Brain microvascular endothelial cell (primary cell): Measurements from ENCODE around the gene N4BP2L1.

ENCODE experiments used
- DNase-seq: peaks from one replicate; pipeline ENCODE4 v3.0.0-alpha.2; 2020
- H3K27ac ChIP-seq: fragments of 250-450 bp; sonication (Bioruptor Pico); 2 replicates; pipeline ENCODE4 v1.5.1; 2020; ENCODE audit warnings: mild to moderate bottlenecking, moderate library complexity
- H3K27me3 ChIP-seq: fragments of 250-450 bp; sonication (Bioruptor Pico); replicated peaks from 2 replicates; pipeline ENCODE4 v1.5.1; 2020; ENCODE audit warnings: mild to moderate bottlenecking
- H3K36me3 ChIP-seq: fragments of 250-450 bp; sonication (Bioruptor Pico); replicated peaks from 2 replicates; pipeline ENCODE4 v1.5.1; 2020; ENCODE audit warnings: mild to moderate bottlenecking
- H3K4me3 ChIP-seq: 2 replicates; pipeline ENCODE4 v1.5.1; 2011; ENCODE audit warnings: low read depth, mild to moderate bottlenecking, control low read depth, low read length, moderate library complexity
- in situ Hi-C: cut with HindIII; loops from 2 replicates; pipeline ENCODE4 v1.10.0; 2017; ENCODE audit warnings: low sequenced_read_pairs, low pct_ligation_motif_present
- TF ChIP-seq, protein P1 (sequence below): IDR thresholded peaks from 2 replicates; pipeline ENCODE4 v1.5.1; 2011; ENCODE audit warnings: low read depth, mild to moderate bottlenecking, moderate library complexity, low read length, control low read depth, inconsistent platforms; ENCODE audit errors: missing control alignments

The N4BP2L1 gene

DNA sequence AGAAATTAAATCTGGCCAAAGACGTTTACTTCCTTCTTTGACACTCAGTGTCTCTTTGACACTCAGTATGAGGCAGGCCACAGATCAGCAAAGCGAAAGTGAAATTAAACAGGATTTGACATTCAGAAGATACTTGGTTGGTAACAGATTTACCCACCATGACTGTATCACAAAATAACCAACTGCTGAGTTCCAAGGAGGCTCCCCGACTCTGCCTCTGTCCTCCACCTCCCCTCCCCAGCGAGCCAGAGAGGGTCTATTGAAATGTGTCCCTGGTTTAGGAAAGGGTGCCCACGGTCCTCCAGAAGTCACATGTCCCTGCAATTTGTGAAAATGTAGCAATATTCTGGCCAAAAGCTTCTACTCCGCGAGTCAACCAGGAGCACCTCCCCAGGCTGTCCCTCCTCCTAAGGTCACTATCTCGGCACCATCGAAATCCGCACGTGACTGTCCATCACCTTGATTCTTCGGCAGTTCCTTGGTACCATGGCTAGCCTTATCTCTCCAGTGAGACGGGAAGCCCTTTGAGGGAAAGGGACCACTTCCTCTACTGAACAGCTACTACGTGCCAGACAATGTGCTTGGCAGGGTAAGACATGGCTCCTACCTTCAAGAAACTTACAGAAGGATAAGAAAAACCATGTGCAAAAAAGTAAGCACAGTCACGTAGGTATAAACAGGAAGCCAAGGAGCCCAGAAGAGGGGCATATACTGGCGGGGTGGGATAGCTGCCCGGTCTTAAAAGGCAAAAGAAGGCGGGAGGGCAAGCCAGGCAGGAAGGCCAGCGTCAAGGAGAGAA lies 1.5 kb downstream of the N4BP2L1 start:
- in situ Hi-C loops: no loop called here
- no peak for DNase-seq
- Histone ChIP-seq H3K4me3 (peak overlapping the region; percentile 66), H3K27ac (no peak overlapping the region), H3K36me3 (no peaks in the 10 kb centered on the region), H3K27me3 (no peaks in the 10 kb centered on the region)
- TF ChIP-seq, protein P1, sequence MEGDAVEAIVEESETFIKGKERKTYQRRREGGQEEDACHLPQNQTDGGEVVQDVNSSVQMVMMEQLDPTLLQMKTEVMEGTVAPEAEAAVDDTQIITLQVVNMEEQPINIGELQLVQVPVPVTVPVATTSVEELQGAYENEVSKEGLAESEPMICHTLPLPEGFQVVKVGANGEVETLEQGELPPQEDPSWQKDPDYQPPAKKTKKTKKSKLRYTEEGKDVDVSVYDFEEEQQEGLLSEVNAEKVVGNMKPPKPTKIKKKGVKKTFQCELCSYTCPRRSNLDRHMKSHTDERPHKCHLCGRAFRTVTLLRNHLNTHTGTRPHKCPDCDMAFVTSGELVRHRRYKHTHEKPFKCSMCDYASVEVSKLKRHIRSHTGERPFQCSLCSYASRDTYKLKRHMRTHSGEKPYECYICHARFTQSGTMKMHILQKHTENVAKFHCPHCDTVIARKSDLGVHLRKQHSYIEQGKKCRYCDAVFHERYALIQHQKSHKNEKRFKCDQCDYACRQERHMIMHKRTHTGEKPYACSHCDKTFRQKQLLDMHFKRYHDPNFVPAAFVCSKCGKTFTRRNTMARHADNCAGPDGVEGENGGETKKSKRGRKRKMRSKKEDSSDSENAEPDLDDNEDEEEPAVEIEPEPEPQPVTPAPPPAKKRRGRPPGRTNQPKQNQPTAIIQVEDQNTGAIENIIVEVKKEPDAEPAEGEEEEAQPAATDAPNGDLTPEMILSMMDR: no peak

DNA sequence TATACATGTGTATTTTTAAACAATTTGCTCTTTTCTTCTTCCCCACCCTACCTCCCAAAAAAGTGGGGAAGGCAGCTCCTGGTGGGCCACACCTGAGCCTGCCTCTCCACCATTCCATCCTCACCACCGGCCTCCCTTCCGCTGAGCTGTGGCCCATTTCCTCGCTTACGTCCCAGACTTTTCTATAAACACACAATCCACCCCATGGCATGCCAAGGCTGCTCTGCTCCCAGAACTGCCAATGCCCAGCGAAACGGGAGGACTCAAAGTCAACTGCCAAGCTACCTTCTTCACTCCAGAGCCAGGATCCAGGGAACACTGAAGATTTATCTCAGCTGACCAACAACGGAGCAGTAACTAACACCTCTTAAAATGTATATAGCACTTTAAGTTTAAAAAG lies 2.8 kb downstream of the N4BP2L1 start:
- in situ Hi-C loops: no loop called here
- no peak for DNase-seq

DNA sequence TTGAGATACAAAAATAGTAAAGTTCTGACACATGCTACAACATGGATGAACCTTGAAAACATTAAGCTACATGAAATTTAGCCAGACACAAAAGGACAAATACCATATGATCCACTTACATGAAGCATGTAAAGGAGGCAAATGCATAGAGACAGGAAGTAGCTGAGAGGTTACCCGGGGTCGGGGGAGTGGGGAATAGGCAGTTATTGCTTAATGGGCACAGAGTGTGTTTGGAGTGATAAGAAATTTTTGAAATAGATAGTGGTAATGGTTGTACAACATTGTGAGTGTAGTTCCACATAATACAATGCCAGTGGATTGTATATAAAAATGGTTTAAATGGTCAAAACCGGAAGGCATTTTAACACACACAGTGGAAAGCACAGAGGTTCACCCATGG lies 4.3 kb downstream of the N4BP2L1 start:
- Histone ChIP-seq H3K4me3 (no peak overlapping the region), H3K36me3 (no peaks in the 10 kb centered on the region), H3K27me3 (no peaks in the 10 kb centered on the region), H3K27ac (no peak overlapping the region)
- TF ChIP-seq, protein P1: no peak
- in situ Hi-C loops: no loop called here
- DNase-seq: no peak

More for the DNA sequence above, 2.8 kb downstream of the N4BP2L1 start:
- Histone ChIP-seq H3K27ac (no peak overlapping the region), H3K36me3 (no peaks in the 10 kb centered on the region), H3K4me3 (no peak overlapping the region), H3K27me3 (no peaks in the 10 kb centered on the region)
- TF ChIP-seq, protein P1: no peak

DNA sequence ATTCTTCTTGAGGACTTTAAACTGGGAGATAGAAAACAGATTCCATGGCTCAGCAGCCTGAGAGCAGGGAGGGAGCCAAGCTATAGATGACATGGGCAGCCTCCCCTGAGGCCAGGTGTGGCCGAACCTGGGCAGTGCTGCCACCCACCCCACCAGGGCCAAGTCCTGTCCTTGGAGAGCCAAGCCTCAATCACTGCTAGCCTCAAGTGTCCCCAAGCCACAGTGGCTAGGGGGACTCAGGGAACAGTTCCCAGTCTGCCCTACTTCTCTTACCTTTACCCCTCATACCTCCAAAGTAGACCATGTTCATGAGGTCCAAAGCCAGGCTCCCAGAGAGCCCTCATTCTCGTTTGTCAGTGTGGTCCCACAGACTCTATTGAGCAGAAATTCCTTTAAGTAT lies 8.1 kb downstream of the N4BP2L1 start:
- H3K27ac ChIP-seq: no peak overlapping the region
- TF ChIP-seq, protein P1: no peak
- in situ Hi-C loops: no loop called here
- no peaks in the 10 kb centered on the region for H3K36me3 ChIP-seq
- H3K27me3 ChIP-seq: no peaks in the 10 kb centered on the region
- H3K4me3 ChIP-seq: no peak overlapping the region
- DNase-seq: no peak

DNA sequence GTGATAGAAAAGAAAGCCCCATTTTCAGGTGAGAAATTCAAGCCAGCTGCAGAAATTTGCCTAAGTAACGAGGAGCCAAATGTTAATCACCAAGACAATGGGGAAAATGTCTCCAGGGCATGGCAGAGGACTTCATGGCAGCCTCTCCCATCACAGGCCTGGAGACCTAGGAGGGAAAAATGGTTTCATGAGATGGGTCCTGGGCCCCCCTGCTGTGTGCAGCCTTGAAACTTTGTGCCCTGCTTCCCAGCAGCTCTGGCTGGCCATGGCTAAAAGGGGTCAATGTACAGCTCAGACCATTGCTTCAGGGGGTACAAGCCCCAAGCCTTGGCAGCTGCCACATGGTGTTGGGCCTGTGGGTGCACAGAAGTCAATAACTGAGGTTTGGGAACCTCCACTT lies 9.9 kb downstream of the N4BP2L1 start:
- Histone ChIP-seq H3K4me3 (no peak overlapping the region), H3K27ac (no peak overlapping the region), H3K27me3 (no peaks in the 10 kb centered on the region), H3K36me3 (no peaks in the 10 kb centered on the region)
- in situ Hi-C loops: no loop called here
- TF ChIP-seq, protein P1: no peak
- no peak for DNase-seq

DNA sequence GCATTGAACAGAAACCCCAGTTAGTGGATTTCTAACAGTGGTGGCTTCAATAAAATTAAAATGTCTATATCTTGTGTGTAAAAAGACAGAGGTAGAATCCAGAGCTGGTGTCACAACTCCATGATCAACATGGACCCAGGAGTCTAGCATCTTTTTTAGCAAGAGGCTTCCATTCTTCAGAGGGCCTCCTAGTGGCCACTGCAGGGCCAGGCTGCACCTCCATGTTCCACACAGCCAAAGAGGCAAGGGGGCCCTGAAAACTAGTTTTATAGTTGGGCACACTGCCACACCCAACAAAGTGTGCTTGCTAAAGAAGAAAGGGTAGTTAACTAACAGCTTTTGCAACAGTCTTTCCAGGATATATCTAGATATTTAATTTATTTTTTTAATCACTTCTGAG lies 12.9 kb downstream of the N4BP2L1 start:
- Histone ChIP-seq H3K4me3 (no peak overlapping the region), H3K36me3 (no peaks in the 10 kb centered on the region), H3K27me3 (no peaks in the 10 kb centered on the region), H3K27ac (no peak overlapping the region)
- in situ Hi-C loops: no loop called here
- DNase-seq: no peak
- TF ChIP-seq, protein P1: peak; percentile 86
